Activated CD4-positive, CD25-positive, alpha-beta regulatory T cell treated with anti-CD3 and anti-CD28 coated beads, Interleukin-2, amount 50 U/mL, for 72 hours (primary cell): Measurements from ENCODE around the gene AUTS2.
"Not testable (repeated sequence)": the region's sequence is repeated elsewhere in the genome, so short reads cannot be mapped to it uniquely, and the experiment has no call there.

Experiments used
- DNase-seq: peaks from one replicate; pipeline ENCODE4 v3.0.0; 2021

AUTS2 gene

GRCh38 chr7:70723339-70723738 is 1125.1 kb downstream of the AUTS2 start:
- DNase-seq, result no peak

- DNase-seq, result no peak
Measured at GRCh38 chr7:70725448-70725847, 1127.2 kb downstream of the AUTS2 start.

- DNase-seq, result no peak
Measured at GRCh38 chr7:70726294-70726693, 1128.0 kb downstream of the AUTS2 start.

- no peak for DNase-seq
Measured at GRCh38 chr7:70726951-70727378, 1128.7 kb downstream of the AUTS2 start.

GRCh38 chr7:70727861-70728260 is 1129.6 kb downstream of the AUTS2 start:
- no peak for DNase-seq

GRCh38 chr7:70728872-70729552 is 1130.7 kb downstream of the AUTS2 start:
- no peak for DNase-seq

GRCh38 chr7:70729553-70730157 is 1131.4 kb downstream of the AUTS2 start:
- not testable (repeated sequence) for DNase-seq

GRCh38 chr7:70730451-70731110 is 1132.3 kb downstream of the AUTS2 start:
- no peak for DNase-seq

- no peak for DNase-seq
Measured at GRCh38 chr7:70733090-70733489, 1134.8 kb downstream of the AUTS2 start.

- DNase-seq, result no peak
Measured at GRCh38 chr7:70734411-70734810, 1136.1 kb downstream of the AUTS2 start.

GRCh38 chr7:70735313-70735712 is 1137.0 kb downstream of the AUTS2 start:
- no peak for DNase-seq

- DNase-seq, result no peak
Measured at GRCh38 chr7:70736715-70737460, 1138.6 kb downstream of the AUTS2 start.

- no peak for DNase-seq
Measured at GRCh38 chr7:70738151-70738885, 1140.0 kb downstream of the AUTS2 start.

GRCh38 chr7:70739646-70740210 is 1141.5 kb downstream of the AUTS2 start:
- no peak for DNase-seq

GRCh38 chr7:70741666-70742065 is 1143.4 kb downstream of the AUTS2 start:
- no peak for DNase-seq

GRCh38 chr7:70743531-70744325 is 1145.5 kb downstream of the AUTS2 start:
- DNase-seq, result no peak

GRCh38 chr7:70744492-70744891 is 1146.2 kb downstream of the AUTS2 start:
- no peak for DNase-seq

- no peak for DNase-seq
Measured at GRCh38 chr7:70749831-70750230, 1151.6 kb downstream of the AUTS2 start.

- no peak for DNase-seq
Measured at GRCh38 chr7:70751895-70752294, 1153.6 kb downstream of the AUTS2 start.

- no peak for DNase-seq
Measured at GRCh38 chr7:70752794-70753241, 1154.5 kb downstream of the AUTS2 start.

- DNase-seq, result no peak
Measured at GRCh38 chr7:70756789-70757188, 1158.5 kb downstream of the AUTS2 start.
